GM12874 (cell line): ENCODE data around the gene DPCD.

Source experiments
- TF ChIP-seq, protein P1 (sequence below): IDR thresholded peaks from 2 replicates; pipeline ENCODE4 v1.5.1; 2011; ENCODE audit warnings: low read depth, mild to moderate bottlenecking, control low read depth, low read length, moderate library complexity; ENCODE audit not compliant: insufficient read depth

The DPCD gene

DNA sequence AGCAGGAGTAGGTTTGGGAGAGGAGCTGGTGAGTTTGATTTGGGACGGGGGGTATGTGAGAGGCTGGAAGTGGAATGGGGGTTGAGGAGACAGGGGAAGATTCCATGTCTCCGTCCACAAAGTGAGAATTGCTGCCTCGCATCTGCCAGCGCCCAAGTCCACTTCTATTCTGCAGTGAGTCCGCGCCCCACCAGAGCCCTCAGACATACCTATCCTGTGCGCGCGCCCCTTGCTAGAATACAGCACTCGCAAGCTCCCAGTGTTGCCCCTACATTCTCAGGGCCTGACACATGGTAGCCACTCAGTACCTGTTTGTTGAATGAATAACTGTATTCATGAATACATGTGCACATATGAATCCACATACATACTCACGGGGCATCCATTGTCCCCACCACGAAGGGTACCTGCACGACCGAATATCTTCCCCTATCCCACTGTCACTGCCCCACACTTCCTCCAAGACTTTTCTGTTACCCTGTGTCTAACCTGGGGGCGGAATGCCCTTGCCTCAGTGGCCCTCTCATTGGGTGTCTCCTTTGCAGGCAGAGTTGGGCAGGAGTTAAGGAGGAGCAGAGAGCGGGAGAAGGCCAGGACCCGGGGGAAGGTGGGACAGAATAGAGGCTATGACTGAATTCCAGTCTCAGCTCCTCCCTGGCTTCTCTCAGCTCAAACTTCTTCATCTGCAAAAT is 19.9 kb upstream of the DPCD start:
- TF ChIP-seq, protein P1, sequence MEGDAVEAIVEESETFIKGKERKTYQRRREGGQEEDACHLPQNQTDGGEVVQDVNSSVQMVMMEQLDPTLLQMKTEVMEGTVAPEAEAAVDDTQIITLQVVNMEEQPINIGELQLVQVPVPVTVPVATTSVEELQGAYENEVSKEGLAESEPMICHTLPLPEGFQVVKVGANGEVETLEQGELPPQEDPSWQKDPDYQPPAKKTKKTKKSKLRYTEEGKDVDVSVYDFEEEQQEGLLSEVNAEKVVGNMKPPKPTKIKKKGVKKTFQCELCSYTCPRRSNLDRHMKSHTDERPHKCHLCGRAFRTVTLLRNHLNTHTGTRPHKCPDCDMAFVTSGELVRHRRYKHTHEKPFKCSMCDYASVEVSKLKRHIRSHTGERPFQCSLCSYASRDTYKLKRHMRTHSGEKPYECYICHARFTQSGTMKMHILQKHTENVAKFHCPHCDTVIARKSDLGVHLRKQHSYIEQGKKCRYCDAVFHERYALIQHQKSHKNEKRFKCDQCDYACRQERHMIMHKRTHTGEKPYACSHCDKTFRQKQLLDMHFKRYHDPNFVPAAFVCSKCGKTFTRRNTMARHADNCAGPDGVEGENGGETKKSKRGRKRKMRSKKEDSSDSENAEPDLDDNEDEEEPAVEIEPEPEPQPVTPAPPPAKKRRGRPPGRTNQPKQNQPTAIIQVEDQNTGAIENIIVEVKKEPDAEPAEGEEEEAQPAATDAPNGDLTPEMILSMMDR, result no peak

DNA sequence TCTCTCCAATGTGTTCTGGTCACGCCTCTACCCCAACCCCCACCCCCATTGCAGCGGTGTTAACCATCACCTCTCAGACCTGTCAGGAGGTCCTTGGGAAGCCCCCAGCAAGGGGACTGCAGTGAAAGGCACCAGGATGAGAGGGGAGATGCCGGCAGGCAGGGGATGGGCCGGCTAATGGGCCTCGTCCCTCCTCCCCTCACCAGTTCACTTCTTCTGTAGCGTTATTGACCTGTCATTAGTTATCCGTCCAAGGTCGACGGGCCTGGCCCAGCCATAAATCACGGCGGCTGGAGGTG is 18.8 kb upstream of the DPCD start:
- TF ChIP-seq, protein P1, result no peak

DNA sequence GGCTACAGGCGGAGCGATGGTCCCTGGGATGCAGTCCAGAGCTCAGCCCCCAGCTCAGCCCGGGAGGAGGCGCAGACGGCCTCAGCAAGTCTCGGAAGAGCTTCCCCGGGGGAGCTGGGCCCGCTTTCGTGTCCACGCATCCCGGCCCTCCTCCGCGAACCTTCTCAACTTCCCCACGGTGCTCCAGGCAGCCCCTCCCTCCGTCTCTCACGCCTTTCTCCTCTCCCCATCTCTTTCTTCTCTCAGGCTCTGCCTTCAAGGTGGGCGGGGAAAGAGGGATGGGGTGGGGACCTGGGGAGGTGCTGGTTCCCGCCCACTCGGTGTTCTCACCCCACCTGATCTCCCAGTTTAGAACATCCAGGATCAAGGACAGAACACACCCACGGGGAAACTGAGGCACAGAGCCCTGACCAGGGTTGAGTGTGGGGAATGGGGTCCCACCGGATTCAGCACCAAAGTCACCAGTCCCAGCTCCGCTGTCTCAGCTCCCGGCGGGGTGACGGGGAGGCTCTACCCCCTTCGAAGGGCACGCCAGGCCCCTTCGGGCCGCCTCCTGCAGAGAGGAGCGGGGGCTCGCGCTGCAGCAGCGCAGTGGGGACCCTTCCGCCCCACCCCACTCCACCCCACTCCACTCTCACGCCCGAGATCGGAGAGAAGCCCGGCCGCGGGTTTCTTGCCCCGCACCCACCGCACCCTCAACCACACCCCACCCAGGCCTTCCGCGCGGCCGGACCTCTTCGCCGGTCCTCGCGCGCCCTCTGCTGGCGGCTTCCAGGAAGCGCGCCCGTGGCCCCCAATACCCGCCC is 18.3 kb upstream of the DPCD start:
- TF ChIP-seq, protein P1, result peak; percentile 92

DNA sequence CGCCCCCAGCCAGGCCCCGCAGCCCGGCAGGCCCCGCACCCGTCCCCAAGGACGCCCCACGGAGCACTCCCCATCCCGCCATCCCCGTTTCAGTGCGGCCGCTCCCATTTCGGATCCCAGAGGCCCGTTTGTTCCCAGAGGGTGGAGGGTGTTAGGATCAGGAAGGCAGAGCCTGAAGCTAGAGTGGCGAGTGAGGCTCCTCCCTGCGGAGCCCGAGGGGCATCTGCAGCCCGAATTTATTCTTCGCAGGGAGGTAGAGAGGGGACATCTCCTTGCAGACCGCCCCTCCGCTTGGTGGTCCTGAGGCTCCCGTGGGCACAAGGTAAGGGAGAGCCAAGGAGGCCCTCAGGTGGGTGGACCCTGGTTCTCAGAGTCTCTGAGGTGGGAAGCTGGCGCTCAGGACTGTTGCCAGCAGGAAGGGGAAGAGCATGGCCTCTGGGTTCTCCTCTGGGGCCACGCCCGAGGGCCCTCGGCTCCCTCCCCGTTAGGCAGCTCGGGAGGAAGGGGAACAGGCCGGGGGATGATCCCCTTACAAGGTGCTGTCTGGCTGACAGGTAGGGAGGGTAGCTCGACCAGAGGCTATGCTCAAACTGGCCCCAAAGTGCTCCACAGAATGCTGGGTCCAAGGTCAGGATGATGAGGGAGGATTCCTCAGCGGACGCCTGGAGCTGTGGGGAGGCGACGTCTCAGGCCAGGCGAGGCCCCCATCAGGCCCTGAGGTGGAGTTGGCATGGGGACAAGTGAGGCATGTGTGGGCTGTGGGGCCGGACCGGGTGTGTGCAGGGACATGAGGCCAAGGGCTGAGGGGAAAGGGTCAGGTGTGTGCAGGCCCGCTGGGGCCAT is 17.5 kb upstream of the DPCD start:
- TF ChIP-seq, protein P1, result no peak

DNA sequence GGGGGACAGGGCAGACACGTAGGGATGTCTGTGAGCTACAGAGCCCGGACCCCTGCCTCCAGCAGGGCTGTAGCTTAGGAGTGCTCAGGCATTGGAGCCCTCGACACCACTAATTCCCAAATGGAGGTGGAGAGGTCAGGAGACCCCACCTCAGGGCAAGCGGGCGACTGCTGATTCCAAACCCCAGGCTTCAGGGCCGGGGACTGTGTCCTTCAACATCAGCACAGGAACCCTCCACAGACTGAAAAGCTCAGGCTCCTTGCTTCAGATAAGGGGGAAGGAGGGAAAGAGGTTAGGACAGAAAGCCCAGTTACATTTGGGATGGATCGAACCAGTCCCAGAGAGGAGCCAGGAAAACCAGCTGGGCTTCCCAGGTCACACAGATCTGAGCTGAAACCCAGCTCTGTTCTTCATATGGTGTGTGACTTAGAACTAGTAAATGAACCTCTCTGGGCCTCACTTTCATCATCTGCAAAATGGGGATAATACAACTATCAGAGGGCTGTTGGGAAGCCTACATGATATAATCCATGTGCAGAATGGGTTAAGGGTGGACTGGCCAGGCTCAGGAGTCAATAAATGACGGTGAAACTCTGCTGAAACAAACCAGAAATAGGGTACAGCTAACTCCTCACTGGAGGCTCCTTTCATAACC is 16.7 kb upstream of the DPCD start:
- TF ChIP-seq, protein P1, result no peak

DNA sequence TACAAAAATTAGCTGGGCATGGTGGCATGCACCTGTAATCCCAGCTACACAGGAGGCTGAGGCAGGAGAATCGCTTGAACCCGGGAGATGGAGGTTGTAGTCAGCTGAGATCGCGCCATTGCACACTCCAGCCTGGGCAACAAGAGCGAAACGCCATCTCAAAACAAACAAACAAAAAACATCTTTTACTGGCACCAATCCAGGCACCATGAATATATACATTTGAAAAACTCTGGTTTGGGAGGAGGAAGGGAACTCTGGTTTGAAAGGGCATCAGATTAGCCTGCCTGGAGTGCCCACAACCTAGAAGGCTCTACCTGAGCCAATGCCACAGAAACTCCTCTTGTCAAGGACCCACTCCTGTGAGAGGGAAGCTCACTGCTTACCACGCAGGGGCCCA is 16.0 kb upstream of the DPCD start:
- TF ChIP-seq, protein P1, result no peak

DNA sequence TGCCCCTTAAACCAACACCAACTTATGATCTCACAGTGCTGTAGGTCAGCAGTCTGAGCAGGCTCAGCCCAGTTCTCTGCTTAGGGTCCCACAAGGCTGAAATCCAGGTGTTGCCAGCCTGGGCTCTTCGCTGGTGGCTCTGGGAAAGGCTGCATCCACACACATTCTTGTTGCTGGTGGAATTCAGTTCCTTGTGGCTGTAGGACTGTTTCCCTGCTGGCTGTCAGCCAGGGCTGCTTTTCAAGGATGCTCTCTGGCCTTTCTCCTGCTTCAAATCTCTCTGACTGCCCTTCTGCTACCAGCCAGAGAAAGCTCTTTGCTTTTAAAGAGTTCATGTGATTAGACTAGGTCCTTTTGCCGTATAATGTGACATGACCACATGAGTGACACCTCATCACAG is 15.3 kb upstream of the DPCD start:
- TF ChIP-seq, protein P1, result no peak
